CD4-positive, CD25-positive, alpha-beta regulatory T cell (primary cell): ENCODE results near the gene ABI3. TPM values are rescaled to one million over a fixed set of nuclear protein-coding genes. Genes with fewer than 3 reads are reported as not detected.
"Not testable (repeated sequence)": the region's sequence is repeated elsewhere in the genome, so short reads cannot be mapped to it uniquely, and the experiment has no call there.

ENCODE experiments used
- ATAC-seq, 2 donors: fragments of 150-1000 bp; cut with Tn5 transposase; one replicate each; pipeline ENCODE4 v1.10.0; 2021; ENCODE audit warnings: low read depth in 2 of 2, moderate number of reproducible peaks in 2 of 2, moderate library complexity in 1 of 2
- DNase-seq, 3 donors: peaks; one replicate each; pipeline versions ENCODE4 v3.0.0 to v3.0.0-alpha.2; 2012 to 2022; ENCODE audit warnings: mixed read lengths in 1 of 3
- H3K27ac ChIP-seq: one replicate; pipeline ENCODE4 v1.7.0; 2013; ENCODE audit warnings: mild to moderate bottlenecking, low read length; ENCODE audit not compliant: insufficient read depth, poor library complexity, severe bottlenecking
- H3K27me3 ChIP-seq: one replicate; pipeline ENCODE4 v1.7.0; 2013; ENCODE audit warnings: low read length; ENCODE audit not compliant: control insufficient read depth, insufficient read depth
- H3K36me3 ChIP-seq: one replicate; pipeline ENCODE4 v1.7.0; 2013; ENCODE audit warnings: mild to moderate bottlenecking, low read length, moderate library complexity; ENCODE audit not compliant: control insufficient read depth, insufficient read depth
- H3K4me1 ChIP-seq: 2 replicates; pipeline ENCODE4 v1.7.0; 2013; ENCODE audit warnings: mild to moderate bottlenecking, low read length; ENCODE audit not compliant: insufficient read depth, control insufficient read depth, poor library complexity, severe bottlenecking
- H3K4me3 ChIP-seq: one replicate; pipeline ENCODE4 v1.7.0; 2013; ENCODE audit warnings: low read depth, mild to moderate bottlenecking, low read length, moderate library complexity
- H3K9me3 ChIP-seq, 2 experiments: 1 replicate in 1 of 2; 2 replicates in 1 of 2; pipeline ENCODE4 v1.7.0; 2013; ENCODE audit warnings: low read length in 2 of 2, mild to moderate bottlenecking in 1 of 2, moderate library complexity in 1 of 2; ENCODE audit not compliant: control insufficient read depth in 2 of 2
- H3K27ac Mint-ChIP-seq, 3 donors: one replicate each; pipeline ENCODE4 v1.8.0; 2020 to 2022; ENCODE audit warnings: mild to moderate bottlenecking in 3 of 3, mixed read lengths in 3 of 3, moderate library complexity in 2 of 3
- H3K27me3 Mint-ChIP-seq: one replicate; pipeline ENCODE4 v1.8.0; 2022; ENCODE audit warnings: mild to moderate bottlenecking, mixed read lengths
- H3K36me3 Mint-ChIP-seq: one replicate; pipeline ENCODE4 v1.8.0; 2020; ENCODE audit warnings: mixed read lengths
- H3K4me1 Mint-ChIP-seq, 4 donors: one replicate each; pipeline ENCODE4 v1.8.0; 2020 to 2022; ENCODE audit warnings: mixed read lengths in 4 of 4, mild to moderate bottlenecking in 1 of 4
- H3K4me3 Mint-ChIP-seq, 4 donors: one replicate each; pipeline ENCODE4 v1.8.0; 2020 to 2022; ENCODE audit warnings: mild to moderate bottlenecking in 4 of 4, mixed read lengths in 4 of 4, moderate library complexity in 3 of 4
- H3K9me3 Mint-ChIP-seq, 7 donors: one replicate each; pipeline ENCODE4 v1.8.0; 2020 to 2022; ENCODE audit warnings: mixed read lengths in 7 of 7, mild to moderate bottlenecking in 3 of 7, moderate library complexity in 2 of 7
- polyA plus RNA-seq, 4 donors: library from polyadenylated mRNA; unstranded; fragments of 300-500 nt; fragmentation: Illumina TruSeq; gene quantifications; one replicate each; pipeline ENCODE4 v1.2.3, GENCODE V29; 2021
- total RNA-seq: library from RNA; stranded (reverse); gene quantifications from one replicate; pipeline ENCODE4 v1.2.3, GENCODE V29; 2022

ABI3 gene
- 6.5 TPM for total RNA-seq
- 10 to 100 TPM; 12.1 to 27.6 (median 17.3) TPM for polyA plus RNA-seq

GRCh38 chr17:49210158-49211029 lies at the start of gene ABI3, which contains the start of gene GNGT2:
Gene ABI3, plus strand, starts transcription at chr17:49210707. Its CDS starts 18 bp downstream, at chr17:49210725.
Gene GNGT2, minus strand, starts transcription at chr17:49210574. Its CDS starts 3,152 bp downstream, at chr17:49207422.
- Mint-ChIP-seq H3K4me1 (peaks cover 5 to 73% (median 50%) of the 10 kb centered on the region in 4 donors), H3K27me3 (no peaks in the 10 kb centered on the region), H3K27ac (peak within 1 kb of the TSS; percentile 80 to 99 (median 86)), H3K36me3 (peaks cover under 1% of the 10 kb centered on the region), H3K9me3 (no peaks in the 10 kb centered on the region), H3K4me3 (peak within 1 kb of the TSS; percentile 91 to 99 (median 95))
- H3K9me3 ChIP-seq, result no peaks in the 10 kb centered on the region
- H3K27me3 ChIP-seq, result no peaks in the 10 kb centered on the region
- H3K4me3 ChIP-seq, result peak within 1 kb of the TSS; percentile 78
- ATAC-seq (peak; percentile 86 to 92), DNase-seq (peak; percentile 24 to 82 (median 59))
- peaks cover 52% of the 10 kb centered on the region for H3K4me1 ChIP-seq
- peak within 1 kb of the TSS; percentile 77 for H3K27ac ChIP-seq
- H3K36me3 ChIP-seq, result no peaks in the 10 kb centered on the region

- ATAC-seq (no peak), DNase-seq (no peak)
- Histone ChIP-seq H3K36me3 (no peaks in the 10 kb centered on the region), H3K9me3 (no peaks in the 10 kb centered on the region), H3K4me1 (no peaks in the 10 kb centered on the region), H3K27ac (no peak overlapping the region), H3K27me3 (peaks cover 11% of the 10 kb centered on the region), H3K4me3 (no peak overlapping the region)
- H3K4me1 Mint-ChIP-seq, result no peaks in the 10 kb centered on the region
- no peak overlapping the region for H3K4me3 Mint-ChIP-seq
- peak overlapping the region in 1 of 3 donors; percentile 67 for H3K27ac Mint-ChIP-seq
- H3K36me3 Mint-ChIP-seq, result no peaks in the 10 kb centered on the region
- peaks cover 0 to 1% (median 0%) of the 10 kb centered on the region in 7 donors for H3K9me3 Mint-ChIP-seq
- H3K27me3 Mint-ChIP-seq, result peaks cover 36% of the 10 kb centered on the region
These were observed 47.6 kb upstream of the ABI3 start for GRCh38 chr17:49162866-49163265.

GRCh38 chr17:49165143-49165542 lies 45.4 kb upstream of the ABI3 start:
- H3K27ac ChIP-seq, result no peak overlapping the region
- no peak overlapping the region for H3K27ac Mint-ChIP-seq
- H3K4me1 Mint-ChIP-seq, result no peaks in the 10 kb centered on the region
- no peak overlapping the region for H3K4me3 ChIP-seq
- H3K36me3 ChIP-seq, result no peaks in the 10 kb centered on the region
- no peak overlapping the region for H3K4me3 Mint-ChIP-seq
- peaks cover 26% of the 10 kb centered on the region for H3K27me3 ChIP-seq
- DNase-seq (no peak), ATAC-seq (no peak)
- H3K36me3 Mint-ChIP-seq, result no peaks in the 10 kb centered on the region
- H3K27me3 Mint-ChIP-seq, result peaks cover 43% of the 10 kb centered on the region
- H3K9me3 ChIP-seq, result no peaks in the 10 kb centered on the region
- no peaks in the 10 kb centered on the region for H3K4me1 ChIP-seq
- H3K9me3 Mint-ChIP-seq, result peaks cover 0 to 3% (median 0%) of the 10 kb centered on the region in 7 donors

GRCh38 chr17:49168706-49169105 lies 41.8 kb upstream of the ABI3 start:
- peaks cover 0 to 5% of the 10 kb centered on the region in 2 experiments for H3K9me3 ChIP-seq
- no peaks in the 10 kb centered on the region for H3K4me1 ChIP-seq
- H3K27ac ChIP-seq, result no peak overlapping the region
- Mint-ChIP-seq H3K4me1 (no peaks in the 10 kb centered on the region), H3K9me3 (peaks cover 0 to 11% (median 3%) of the 10 kb centered on the region in 7 donors), H3K4me3 (no peak overlapping the region), H3K36me3 (no peaks in the 10 kb centered on the region), H3K27ac (no peak overlapping the region), H3K27me3 (peaks cover 56% of the 10 kb centered on the region)
- peaks cover 30% of the 10 kb centered on the region for H3K27me3 ChIP-seq
- DNase-seq (no peak), ATAC-seq (no peak)
- H3K36me3 ChIP-seq, result no peaks in the 10 kb centered on the region
- H3K4me3 ChIP-seq, result no peak overlapping the region

GRCh38 chr17:49170216-49170615 lies 40.3 kb upstream of the ABI3 start:
- H3K27me3 ChIP-seq, result peaks cover 28% of the 10 kb centered on the region
- Mint-ChIP-seq H3K9me3 (peaks cover 2 to 19% (median 9%) of the 10 kb centered on the region in 7 donors), H3K36me3 (peaks cover 1% of the 10 kb centered on the region), H3K4me1 (no peaks in the 10 kb centered on the region), H3K27ac (no peak overlapping the region), H3K27me3 (peaks cover 53% of the 10 kb centered on the region), H3K4me3 (no peak overlapping the region)
- H3K4me3 ChIP-seq, result no peak overlapping the region
- DNase-seq (no peak), ATAC-seq (no peak)
- no peaks in the 10 kb centered on the region for H3K36me3 ChIP-seq
- H3K27ac ChIP-seq, result no peak overlapping the region
- peaks cover 6 to 12% of the 10 kb centered on the region in 2 experiments for H3K9me3 ChIP-seq
- H3K4me1 ChIP-seq, result no peaks in the 10 kb centered on the region

- Histone ChIP-seq H3K9me3 (peaks cover 10 to 17% of the 10 kb centered on the region in 2 experiments), H3K27me3 (peaks cover 25% of the 10 kb centered on the region)
- H3K36me3 ChIP-seq, H3K4me1 Mint-ChIP-seq, H3K4me3 Mint-ChIP-seq, H3K27ac Mint-ChIP-seq, H3K27ac ChIP-seq, H3K4me3 ChIP-seq, DNase-seq, ATAC-seq, H3K36me3 Mint-ChIP-seq, H3K4me1 ChIP-seq: not testable (repeated sequence)
- peaks cover 48% of the 10 kb centered on the region for H3K27me3 Mint-ChIP-seq
- peaks cover 3 to 24% (median 11%) of the 10 kb centered on the region in 7 donors for H3K9me3 Mint-ChIP-seq
These were observed 39.8 kb upstream of the ABI3 start for GRCh38 chr17:49170711-49171110.

GRCh38 chr17:49175978-49176377 lies 34.5 kb upstream of the ABI3 start:
- not testable (repeated sequence) for H3K27ac ChIP-seq, H3K27ac Mint-ChIP-seq, H3K4me1 ChIP-seq, H3K4me3 Mint-ChIP-seq, H3K27me3 ChIP-seq, H3K4me1 Mint-ChIP-seq, H3K36me3 ChIP-seq, ATAC-seq, DNase-seq, H3K4me3 ChIP-seq
- H3K36me3 Mint-ChIP-seq, result peaks cover 10% of the 10 kb centered on the region
- H3K9me3 ChIP-seq, result peaks cover 26 to 36% of the 10 kb centered on the region in 2 experiments
- H3K27me3 Mint-ChIP-seq, result peaks cover 29% of the 10 kb centered on the region
- H3K9me3 Mint-ChIP-seq, result peaks cover 3 to 39% (median 16%) of the 10 kb centered on the region in 7 donors
